ENCODE measurements around the gene IGSF21.

Gene IGSF21

DNA sequence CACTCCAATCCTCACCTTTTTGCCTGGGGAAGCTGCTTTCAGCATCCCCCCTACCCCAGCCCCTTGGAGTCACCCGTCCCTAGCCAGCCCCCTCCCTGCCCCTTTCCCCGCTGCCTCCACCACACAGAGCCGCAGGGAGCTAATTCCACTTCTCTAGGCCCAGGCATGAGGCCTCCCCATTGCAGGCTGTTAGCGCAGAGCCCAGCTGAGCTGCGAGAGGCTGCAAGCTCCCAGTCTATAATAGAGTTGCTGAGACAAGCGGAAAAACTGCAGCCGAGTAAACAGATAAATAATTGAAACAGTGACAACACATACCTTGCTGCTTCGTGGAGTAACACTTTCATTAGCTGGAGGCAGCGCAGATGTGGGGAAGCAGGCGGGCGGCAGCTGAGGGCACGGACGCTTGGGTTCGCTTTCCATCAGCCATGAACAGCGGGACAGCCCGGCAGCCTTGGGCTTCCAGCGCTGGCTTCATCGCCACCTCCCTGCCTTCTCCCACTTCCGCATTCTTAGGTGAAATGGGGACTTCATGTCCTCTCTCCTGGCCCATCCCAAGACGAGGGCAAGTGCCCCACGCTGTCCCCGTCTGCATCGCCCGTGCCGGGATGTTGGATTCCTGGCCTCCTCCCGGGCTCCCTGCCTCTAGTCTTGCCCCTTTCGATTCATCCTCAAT, 183.3 kb downstream of the IGSF21 start:
- no peaks in the 10 kb centered on the region for H3K9me3 Mint-ChIP-seq
- H3K36me3 Mint-ChIP-seq (ENCODE audit: low read depth) = no peaks in the 10 kb centered on the region
- no peak overlapping the region for H3K27ac Mint-ChIP-seq
- no peak overlapping the region for H3K4me3 Mint-ChIP-seq
- DNase-seq = no peak
- peaks cover 40% of the 10 kb centered on the region for H3K27me3 Mint-ChIP-seq (ENCODE audit: low read depth, poor library complexity)
- TF ChIP-seq, protein P1, sequence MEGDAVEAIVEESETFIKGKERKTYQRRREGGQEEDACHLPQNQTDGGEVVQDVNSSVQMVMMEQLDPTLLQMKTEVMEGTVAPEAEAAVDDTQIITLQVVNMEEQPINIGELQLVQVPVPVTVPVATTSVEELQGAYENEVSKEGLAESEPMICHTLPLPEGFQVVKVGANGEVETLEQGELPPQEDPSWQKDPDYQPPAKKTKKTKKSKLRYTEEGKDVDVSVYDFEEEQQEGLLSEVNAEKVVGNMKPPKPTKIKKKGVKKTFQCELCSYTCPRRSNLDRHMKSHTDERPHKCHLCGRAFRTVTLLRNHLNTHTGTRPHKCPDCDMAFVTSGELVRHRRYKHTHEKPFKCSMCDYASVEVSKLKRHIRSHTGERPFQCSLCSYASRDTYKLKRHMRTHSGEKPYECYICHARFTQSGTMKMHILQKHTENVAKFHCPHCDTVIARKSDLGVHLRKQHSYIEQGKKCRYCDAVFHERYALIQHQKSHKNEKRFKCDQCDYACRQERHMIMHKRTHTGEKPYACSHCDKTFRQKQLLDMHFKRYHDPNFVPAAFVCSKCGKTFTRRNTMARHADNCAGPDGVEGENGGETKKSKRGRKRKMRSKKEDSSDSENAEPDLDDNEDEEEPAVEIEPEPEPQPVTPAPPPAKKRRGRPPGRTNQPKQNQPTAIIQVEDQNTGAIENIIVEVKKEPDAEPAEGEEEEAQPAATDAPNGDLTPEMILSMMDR (IDR thresholded peaks at IDR 0.05) = no peak
- H3K4me1 Mint-ChIP-seq = peaks cover 52% of the 10 kb centered on the region

DNA sequence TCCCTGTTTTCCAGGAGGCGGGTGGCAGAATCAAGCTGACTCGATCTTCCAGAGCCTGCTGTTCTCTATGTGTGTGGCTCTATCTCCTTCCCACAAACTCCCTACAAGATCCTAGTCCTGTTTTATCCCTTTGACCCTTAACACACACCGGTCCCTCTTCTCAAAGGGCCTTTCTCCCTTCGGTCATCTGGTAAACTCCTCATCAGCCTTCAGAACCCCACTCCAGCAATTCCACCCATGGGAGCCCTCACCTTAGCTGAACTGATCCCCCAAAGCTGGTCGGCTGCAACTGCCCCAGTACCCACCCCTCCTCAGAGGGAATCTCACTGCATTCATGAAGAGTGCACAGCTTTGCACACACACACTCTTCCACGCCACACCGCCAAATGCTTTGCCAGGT, 184.9 kb downstream of the IGSF21 start:
- H3K27ac Mint-ChIP-seq = no peak overlapping the region
- no peak overlapping the region for H3K4me3 Mint-ChIP-seq
- peaks cover 43% of the 10 kb centered on the region for H3K4me1 Mint-ChIP-seq
- TF ChIP-seq, protein P1 (IDR thresholded peaks at IDR 0.05) = no peak
- peaks cover 56% of the 10 kb centered on the region for H3K27me3 Mint-ChIP-seq (ENCODE audit: low read depth, poor library complexity)
- no peaks in the 10 kb centered on the region for H3K9me3 Mint-ChIP-seq
- no peaks in the 10 kb centered on the region for H3K36me3 Mint-ChIP-seq (ENCODE audit: low read depth)
- no peak for DNase-seq

GRCh38 chr1:18293291-18293690, 185.7 kb downstream of the IGSF21 start:
- peaks cover 62% of the 10 kb centered on the region for H3K27me3 Mint-ChIP-seq (ENCODE audit: low read depth, poor library complexity)
- TF ChIP-seq, protein P1 (IDR thresholded peaks at IDR 0.05) = no peak

GRCh38 chr1:18294437-18295176, 187.0 kb downstream of the IGSF21 start:
- H3K4me3 Mint-ChIP-seq = no peak overlapping the region
- DNase-seq = no peak
- no peaks in the 10 kb centered on the region for H3K36me3 Mint-ChIP-seq (ENCODE audit: low read depth)
- no peaks in the 10 kb centered on the region for H3K9me3 Mint-ChIP-seq
- peaks cover 74% of the 10 kb centered on the region for H3K27me3 Mint-ChIP-seq (ENCODE audit: low read depth, poor library complexity)
- H3K27ac Mint-ChIP-seq = no peak overlapping the region
- TF ChIP-seq, protein P1 (IDR thresholded peaks at IDR 0.05) = no peak
- H3K4me1 Mint-ChIP-seq = peaks cover 32% of the 10 kb centered on the region

More at GRCh38 chr1:18293291-18293690, 185.7 kb downstream of the IGSF21 start:
- Mint-ChIP-seq H3K36me3 (ENCODE audit: low read depth) (no peaks in the 10 kb centered on the region), H3K4me1 (peaks cover 38% of the 10 kb centered on the region), H3K27ac (no peak overlapping the region), H3K4me3 (no peak overlapping the region), H3K9me3 (no peaks in the 10 kb centered on the region)
- DNase-seq = no peak

- Mint-ChIP-seq H3K4me3 (no peak overlapping the region), H3K27ac (no peak overlapping the region), H3K27me3 (ENCODE audit: low read depth, poor library complexity) (peaks cover 65% of the 10 kb centered on the region), H3K9me3 (no peaks in the 10 kb centered on the region), H3K36me3 (ENCODE audit: low read depth) (no peaks in the 10 kb centered on the region), H3K4me1 (peaks cover 10% of the 10 kb centered on the region)
- DNase-seq = no peak
- TF ChIP-seq, protein P1 (IDR thresholded peaks at IDR 0.05) = no peak
Observed at GRCh38 chr1:18297896-18298648, 190.5 kb downstream of the IGSF21 start.

All from nephron progenitor cell (in vitro differentiated cells).